Superior temporal gyrus (tissue), 1 donor: Measurements from ENCODE around the gene SLC27A2.

ENCODE experiments used
- DNase-seq: peaks from one replicate; pipeline ENCODE4 v3.0.0-alpha.2; 2016; ENCODE audit errors: extremely low spot score

The SLC27A2 gene

GRCh38 chr15:50238255-50238654 lies 56.3 kb downstream of the SLC27A2 start:
- DNase-seq, result no peak

- no peak for DNase-seq
Observed at GRCh38 chr15:50241684-50242450, 59.9 kb downstream of the SLC27A2 start.

GRCh38 chr15:50244153-50244552 lies 62.2 kb downstream of the SLC27A2 start:
- DNase-seq, result no peak

- no peak for DNase-seq
Observed at GRCh38 chr15:50244959-50245624, 63.1 kb downstream of the SLC27A2 start.

- no peak for DNase-seq
Observed at GRCh38 chr15:50246631-50247030, 64.6 kb downstream of the SLC27A2 start.

GRCh38 chr15:50247819-50248655 lies 66.0 kb downstream of the SLC27A2 start:
- no peak for DNase-seq

- DNase-seq, result no peak
Observed at GRCh38 chr15:50248994-50249582, 67.1 kb downstream of the SLC27A2 start.

GRCh38 chr15:50249704-50250103 lies 67.7 kb downstream of the SLC27A2 start:
- no peak for DNase-seq

GRCh38 chr15:50250760-50251394 lies 68.9 kb downstream of the SLC27A2 start:
- no peak for DNase-seq

GRCh38 chr15:50251638-50252182 lies 69.7 kb downstream of the SLC27A2 start:
- no peak for DNase-seq

GRCh38 chr15:50252556-50252955 lies 70.6 kb downstream of the SLC27A2 start:
- DNase-seq, result no peak

GRCh38 chr15:50256188-50257041 lies 74.4 kb downstream of the SLC27A2 start:
- no peak for DNase-seq

GRCh38 chr15:50257332-50257731 lies 75.3 kb downstream of the SLC27A2 start:
- no peak for DNase-seq

GRCh38 chr15:50257924-50258323 lies 75.9 kb downstream of the SLC27A2 start:
- DNase-seq, result no peak

- DNase-seq, result no peak
Observed at GRCh38 chr15:50259276-50259675, 77.3 kb downstream of the SLC27A2 start.

- DNase-seq, result no peak
Observed at GRCh38 chr15:50260969-50261496, 79.0 kb downstream of the SLC27A2 start.

GRCh38 chr15:50261981-50262380 lies 80.0 kb downstream of the SLC27A2 start:
- DNase-seq, result no peak

GRCh38 chr15:50262533-50262932 lies 80.5 kb downstream of the SLC27A2 start:
- no peak for DNase-seq

GRCh38 chr15:50265620-50266019 lies 83.6 kb downstream of the SLC27A2 start, which contains the start of gene HDC:
Gene HDC (minus strand): TSS chr15:50265726. CDS start chr15:50265623, 103 bp downstream.
- no peak for DNase-seq

GRCh38 chr15:50267577-50267976 lies 85.6 kb downstream of the SLC27A2 start:
- DNase-seq, result no peak
